Transverse colon (tissue), 4 donors: ENCODE measurements around the gene HAUS3. TPM values are rescaled to one million over a fixed set of nuclear protein-coding genes. Genes with fewer than 3 reads are reported as not detected.

Experiments used
- DNase-seq: peaks from one replicate; pipeline ENCODE4 v3.0.0-alpha.2; 2019
- H3K27ac ChIP-seq, 4 donors: fragments of 200-600 bp; sonication (generic); 2 replicates each; pipeline ENCODE4 v1.5.1; 2016 to 2018; ENCODE audit warnings: inconsistent platforms in 4 of 4
- H3K27me3 ChIP-seq: fragments of 200-600 bp; sonication (generic); 2 replicates; pipeline ENCODE4 v1.5.1; 2017; ENCODE audit warnings: inconsistent platforms
- H3K36me3 ChIP-seq, 4 donors: fragments of 200-600 bp; sonication (generic); 2 replicates each; pipeline ENCODE4 v1.5.1; 2017 to 2019; ENCODE audit warnings: inconsistent platforms in 4 of 4
- H3K4me1 ChIP-seq, 4 donors: fragments of 200-600 bp; sonication (generic); 2 replicates each; pipeline ENCODE4 v1.5.1; 2017 to 2020; ENCODE audit warnings: inconsistent platforms in 4 of 4
- H3K4me3 ChIP-seq, 4 donors: fragments of 200-600 bp; sonication (generic); 1 replicate in 1 of 4; 2 replicates in 3 of 4; pipeline versions ENCODE4 v1.5.1 to v1.6.1; 2017 to 2019; ENCODE audit warnings: inconsistent platforms in 4 of 4
- H3K9me3 ChIP-seq, 2 donors: fragments of 200-600 bp; sonication (generic); 2 replicates each; pipeline ENCODE4 v1.5.1; 2017 to 2019; ENCODE audit warnings: inconsistent platforms in 2 of 2
- EP300 ChIP-seq: sonication (generic); formaldehyde crosslinking; IDR thresholded peaks from one replicate; pipeline ENCODE4 v1.6.1; 2017; ENCODE audit warnings: antibody characterized with exemption, low read depth
- POLR2A ChIP-seq: fragments of 450-650 bp; IDR thresholded peaks from one replicate; pipeline ENCODE4 v1.6.1; 2016; ENCODE audit warnings: antibody characterized with exemption, mild to moderate bottlenecking, moderate library complexity
- POLR2AphosphoS5 ChIP-seq, 3 donors: sonication (generic); formaldehyde crosslinking; IDR thresholded peaks; one replicate each; pipeline ENCODE4 v1.6.1; 2016; ENCODE audit warnings: antibody characterized with exemption in 3 of 3
- WGBS, 2 donors: methylation state at CpG; one replicate each; pipeline ENCODE4 v1.1.5; 2018; ENCODE audit warnings: low coverage in 1 of 2; 5-methylcytosine and 5-hydroxymethylcytosine counted together
- in situ Hi-C, 4 donors: fragments of 200-750 bp; cut with MboI; loops; one replicate each; pipeline versions ENCODE4 v1.15.0 to v1.15.1; 2017; ENCODE audit warnings: low sequenced_read_pairs in 3 of 4, low pct_ligation_motif_present in 1 of 4, low pct_unique_long_range_greater_than_20kb in 1 of 4
- intact Hi-C: fragments of 100-400 bp; cut with DNase I; formaldehyde crosslinking; loops from one replicate; pipeline ENCODE4 v1.15.1; 2023; ENCODE audit warnings: low total_unique reads
- total RNA-seq, 4 donors: library from RNA; depleted of rRNA; stranded (reverse); fragments of >200 nt; gene quantifications; one replicate each; pipeline ENCODE4 v1.1.0, GENCODE V29; 2016
- TF ChIP-seq, protein P1 (sequence below), 5 experiments: fragments of 200-600 bp in 3 of 5; fragments of 450-650 bp in 2 of 5; sonication (generic) in 3 of 5; IDR thresholded peaks; 1 replicate in 2 of 5; 2 replicates in 3 of 5; pipeline ENCODE4 v1.5.1; 2016 to 2017; ENCODE audit warnings: antibody characterized with exemption in 5 of 5, inconsistent platforms in 3 of 5, mild to moderate bottlenecking in 2 of 5, moderate library complexity in 1 of 5

The HAUS3 gene
- total RNA-seq, 4 donors from 2014 or later, result 2.0 to 18.0 (median 11.3) TPM

DNA sequence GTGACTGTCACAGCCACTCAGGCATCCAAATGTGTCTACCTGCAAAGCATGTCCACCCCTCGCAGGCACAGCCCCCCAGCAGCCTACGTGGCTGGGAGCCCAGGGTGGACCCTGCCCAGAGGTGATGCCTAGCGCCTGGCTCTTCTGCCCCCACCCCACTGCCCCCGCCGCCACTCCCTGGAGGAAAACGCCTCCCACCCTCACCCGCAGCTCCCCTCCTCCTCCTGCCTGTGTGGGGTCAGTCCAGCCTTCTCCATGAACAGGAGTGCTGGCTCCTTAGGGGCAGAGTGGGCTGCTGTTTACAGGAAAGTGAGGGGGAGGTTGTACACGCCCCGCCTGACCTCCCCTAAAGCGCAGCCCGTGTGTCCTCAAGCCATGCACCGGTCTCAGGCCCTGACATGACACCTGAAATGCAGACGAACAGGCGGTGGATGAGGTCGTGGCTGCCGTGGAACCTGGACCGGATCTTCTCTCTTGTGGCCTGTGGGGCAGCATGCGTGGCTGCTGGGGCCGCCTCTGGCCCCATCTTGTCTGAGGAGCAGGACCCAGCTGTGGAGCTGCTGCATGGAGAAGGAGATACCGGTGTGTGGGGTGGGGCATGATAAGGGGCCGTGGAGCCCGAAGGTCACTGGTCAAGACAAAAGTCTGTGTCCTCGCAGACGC lies 31.9 kb upstream of the HAUS3 start:
- no peak for TF ChIP-seq POLR2AphosphoS5 (IDR thresholded peaks at IDR 0.05)
- no peak for TF ChIP-seq EP300
- TF ChIP-seq, protein P1, sequence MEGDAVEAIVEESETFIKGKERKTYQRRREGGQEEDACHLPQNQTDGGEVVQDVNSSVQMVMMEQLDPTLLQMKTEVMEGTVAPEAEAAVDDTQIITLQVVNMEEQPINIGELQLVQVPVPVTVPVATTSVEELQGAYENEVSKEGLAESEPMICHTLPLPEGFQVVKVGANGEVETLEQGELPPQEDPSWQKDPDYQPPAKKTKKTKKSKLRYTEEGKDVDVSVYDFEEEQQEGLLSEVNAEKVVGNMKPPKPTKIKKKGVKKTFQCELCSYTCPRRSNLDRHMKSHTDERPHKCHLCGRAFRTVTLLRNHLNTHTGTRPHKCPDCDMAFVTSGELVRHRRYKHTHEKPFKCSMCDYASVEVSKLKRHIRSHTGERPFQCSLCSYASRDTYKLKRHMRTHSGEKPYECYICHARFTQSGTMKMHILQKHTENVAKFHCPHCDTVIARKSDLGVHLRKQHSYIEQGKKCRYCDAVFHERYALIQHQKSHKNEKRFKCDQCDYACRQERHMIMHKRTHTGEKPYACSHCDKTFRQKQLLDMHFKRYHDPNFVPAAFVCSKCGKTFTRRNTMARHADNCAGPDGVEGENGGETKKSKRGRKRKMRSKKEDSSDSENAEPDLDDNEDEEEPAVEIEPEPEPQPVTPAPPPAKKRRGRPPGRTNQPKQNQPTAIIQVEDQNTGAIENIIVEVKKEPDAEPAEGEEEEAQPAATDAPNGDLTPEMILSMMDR (IDR thresholded peaks at IDR 0.05), result no peak
- no peak for TF ChIP-seq POLR2A
- no peak for DNase-seq
- Histone ChIP-seq H3K4me1 (no peaks in the 10 kb centered on the region), H3K27me3 (no peaks in the 10 kb centered on the region), H3K9me3 (no peaks in the 10 kb centered on the region), H3K27ac (no peak overlapping the region), H3K36me3 (no peaks in the 10 kb centered on the region), H3K4me3 (no peak overlapping the region)
- intact Hi-C loops, result no loop called here
- 78 to 93% methylated on average over 5 to 16 of the region's 24 CpGs for WGBS, 2 donors
- in situ Hi-C loops, result loop anchor here in 1 of 4 donors (10.0 kb wide), 1 partner anchor 49 kb away; no protein-coding TSS in a partner anchor

DNA sequence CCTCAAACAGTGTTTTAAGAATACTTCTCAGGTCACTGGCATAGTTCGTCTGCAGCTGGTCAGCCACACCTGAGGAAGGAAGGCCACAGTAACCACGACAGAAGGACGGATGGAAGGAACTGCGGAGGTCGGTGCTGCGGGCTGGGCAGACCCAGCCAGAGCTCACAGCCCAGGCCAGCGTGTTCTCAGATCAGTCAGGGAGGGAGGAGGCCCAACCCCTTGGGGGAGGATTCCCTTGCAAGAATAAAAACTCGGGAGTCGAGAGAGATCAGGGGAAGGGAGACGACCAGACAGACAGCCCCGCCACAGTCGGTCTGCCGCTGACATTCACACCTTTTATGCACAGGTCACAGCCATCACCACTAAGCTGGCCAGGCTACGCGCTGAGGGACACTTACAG lies 31.3 kb upstream of the HAUS3 start:
- Histone ChIP-seq H3K27me3 (no peaks in the 10 kb centered on the region), H3K4me3 (no peak overlapping the region), H3K9me3 (no peaks in the 10 kb centered on the region), H3K4me1 (no peaks in the 10 kb centered on the region), H3K27ac (no peak overlapping the region), H3K36me3 (no peaks in the 10 kb centered on the region)
- in situ Hi-C loops, result loop anchor here in 1 of 4 donors (10.0 kb wide), 1 partner anchor 48 kb away; no protein-coding TSS in a partner anchor
- TF ChIP-seq POLR2AphosphoS5 (IDR thresholded peaks at IDR 0.05) (no peak), POLR2A (no peak), EP300 (no peak)
- TF ChIP-seq, protein P1 (IDR thresholded peaks at IDR 0.05), result no peak
- intact Hi-C loops, result no loop called here
- WGBS, 2 donors, result 78% methylated on average over 13 of the region's 15 CpGs; no CpG with 5 or more reads in 1 of the 2 donors
- no peak for DNase-seq

DNA sequence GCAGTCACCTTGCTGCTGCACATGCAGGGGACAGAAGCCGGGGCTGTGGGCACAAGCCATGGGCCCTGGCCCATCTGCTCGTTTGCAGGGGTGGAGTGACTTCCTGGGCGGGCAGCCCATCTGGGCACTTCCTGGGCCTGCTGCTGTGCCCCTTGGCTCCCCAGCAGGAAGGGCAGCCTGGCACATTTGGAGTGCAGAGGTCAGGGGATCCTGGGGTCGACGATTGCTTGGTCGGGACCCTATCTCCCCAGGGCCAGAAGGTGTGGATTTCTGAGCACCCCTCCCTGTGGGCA lies 30.9 kb upstream of the HAUS3 start:
- no peaks in the 10 kb centered on the region for H3K36me3 ChIP-seq
- H3K27ac ChIP-seq, result no peak overlapping the region
- H3K9me3 ChIP-seq, result no peaks in the 10 kb centered on the region
- H3K4me1 ChIP-seq, result no peaks in the 10 kb centered on the region
- TF ChIP-seq, protein P1 (IDR thresholded peaks at IDR 0.05), result no peak
- no peak for TF ChIP-seq POLR2AphosphoS5 (IDR thresholded peaks at IDR 0.05)
- no peak for TF ChIP-seq EP300
- TF ChIP-seq POLR2A, result no peak
- no peak for DNase-seq
- no peaks in the 10 kb centered on the region for H3K27me3 ChIP-seq
- in situ Hi-C loops (loop anchor here in 1 of 4 donors (10.0 kb wide), 1 partner anchor 48 kb away; no protein-coding TSS in a partner anchor), intact Hi-C loops (no loop called here)
- 82% methylated on average over 4 of the region's 6 CpGs; no CpG with 5 or more reads in 1 of the 2 donors for WGBS, 2 donors
- H3K4me3 ChIP-seq, result no peak overlapping the region

DNA sequence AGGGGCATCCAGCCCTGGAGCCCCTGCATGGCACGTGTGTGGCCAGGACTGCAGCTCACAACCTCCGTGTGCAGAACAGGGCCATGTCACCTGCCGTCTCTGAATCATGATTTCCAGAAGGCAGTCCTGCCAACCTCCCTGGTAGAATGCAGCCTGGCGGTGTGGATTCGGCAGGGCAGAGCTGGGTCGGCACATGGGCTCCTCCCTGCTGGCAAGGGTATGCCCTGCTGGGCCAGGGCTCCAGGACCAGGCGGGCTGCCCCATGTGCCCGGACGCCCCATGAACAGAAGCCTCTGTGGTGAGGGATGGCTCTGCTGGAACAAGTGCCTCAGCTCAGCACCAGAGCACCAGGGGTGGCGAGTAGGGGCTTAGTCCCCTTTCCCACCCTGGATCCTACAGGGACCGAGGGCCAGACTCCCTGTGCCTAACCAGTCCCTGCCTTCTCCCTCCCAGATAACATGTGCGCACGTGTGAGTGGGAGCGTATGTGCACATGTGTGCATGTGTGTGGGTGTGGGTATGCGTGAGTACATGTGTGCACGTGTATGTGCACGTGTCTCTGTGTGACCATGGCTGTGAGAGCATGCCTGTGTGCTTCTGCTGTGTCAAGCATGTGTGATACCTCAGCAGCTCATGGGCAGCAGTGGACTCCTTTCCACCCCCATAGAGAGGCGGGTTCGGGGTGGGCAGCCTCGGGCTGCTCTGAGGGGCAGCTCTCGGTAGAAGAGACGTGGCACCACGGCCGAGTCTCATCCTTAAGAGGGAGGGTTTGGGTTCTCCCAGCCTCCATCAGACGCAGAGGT lies 30.3 kb upstream of the HAUS3 start:
- H3K4me3 ChIP-seq, result no peak overlapping the region
- no peaks in the 10 kb centered on the region for H3K9me3 ChIP-seq
- 90% methylated on average over 24 of the region's 25 CpGs; no CpG with 5 or more reads in 1 of the 2 donors for WGBS, 2 donors
- no peak overlapping the region for H3K27ac ChIP-seq
- no peak for DNase-seq
- intact Hi-C loops (no loop called here), in situ Hi-C loops (loop anchor here in 1 of 4 donors (10.0 kb wide), 1 partner anchor 47 kb away; no protein-coding TSS in a partner anchor)
- no peaks in the 10 kb centered on the region for H3K4me1 ChIP-seq
- no peaks in the 10 kb centered on the region for H3K36me3 ChIP-seq
- H3K27me3 ChIP-seq, result no peaks in the 10 kb centered on the region
- TF ChIP-seq POLR2A, result no peak
- TF ChIP-seq EP300, result no peak
- TF ChIP-seq, protein P1 (IDR thresholded peaks at IDR 0.05), result no peak
- TF ChIP-seq POLR2AphosphoS5 (IDR thresholded peaks at IDR 0.05), result no peak
